ENCODE data around the gene GABBR1. TPM values are rescaled to one million over a fixed set of nuclear protein-coding genes. Genes with fewer than 3 reads are reported as not detected.

GABBR1 gene
- total and polyA plus RNA-seq, 4 donors = 1.1 to 4.7 (median 1.4) TPM

GRCh38 chr6:29626948-29627754 lies 5.8 kb downstream of the GABBR1 start:
- H3K4me1 ChIP-seq (ENCODE audit: control insufficient read depth in 4 of 4, insufficient read depth in 4 of 4, low read length in 3 of 4) = peaks cover 3 to 14% (median 9%) of the 10 kb centered on the region in 4 donors
- H3K27me3 ChIP-seq (ENCODE audit: control insufficient read depth in 4 of 4, insufficient read depth in 4 of 4, low read length in 3 of 4) = peaks cover 0 to 22% (median 0%) of the 10 kb centered on the region in 4 donors
- 15% methylated on average over 31 of the region's 31 CpGs for WGBS
- TF ChIP-seq NR2F2 (IDR thresholded peaks at IDR 0.05) = no peak
- no peak for TF ChIP-seq RAD21 (IDR thresholded peaks at IDR 0.05)
- no peak for DNase-seq (ENCODE audit: low spot score)
- no peaks in the 10 kb centered on the region for H3K36me3 ChIP-seq (ENCODE audit: control insufficient read depth in 4 of 4, insufficient read depth in 3 of 4, low read depth in 1 of 4, low read length in 3 of 4)
- H3K9ac ChIP-seq (ENCODE audit: low read depth in 1 of 2, low read length in 2 of 2) = no peak overlapping the region
- H3K9me3 ChIP-seq (ENCODE audit: control insufficient read depth in 4 of 4, low read length in 3 of 4) = no peaks in the 10 kb centered on the region
- peak overlapping the region in 2 of 3 donors; percentile 33 to 43 for H3K4me3 ChIP-seq (ENCODE audit: low read depth in 1 of 3, low read length in 3 of 3)
- H3K27ac ChIP-seq (ENCODE audit: low read depth in 1 of 2, low read length in 2 of 2) = peak overlapping the region; percentile 12 to 25

- peaks cover 2 to 10% (median 7%) of the 10 kb centered on the region in 4 donors for H3K4me1 ChIP-seq (ENCODE audit: control insufficient read depth in 4 of 4, insufficient read depth in 4 of 4, low read length in 3 of 4)
- WGBS = 41% methylated on average over 7 of the region's 7 CpGs
- no peak overlapping the region for H3K9ac ChIP-seq (ENCODE audit: low read depth in 1 of 2, low read length in 2 of 2)
Measured at GRCh38 chr6:29625337-29625930, 7.5 kb downstream of the GABBR1 start.

GRCh38 chr6:29624520-29624961 lies 8.4 kb downstream of the GABBR1 start:
- H3K9ac ChIP-seq (ENCODE audit: low read depth in 1 of 2, low read length in 2 of 2) = no peak overlapping the region
- H3K4me3 ChIP-seq (ENCODE audit: low read depth in 1 of 3, low read length in 3 of 3) = no peak overlapping the region
- H3K27ac ChIP-seq (ENCODE audit: low read depth in 1 of 2, low read length in 2 of 2) = no peak overlapping the region
- H3K27me3 ChIP-seq (ENCODE audit: control insufficient read depth in 4 of 4, insufficient read depth in 4 of 4, low read length in 3 of 4) = peaks cover 0 to 9% (median 0%) of the 10 kb centered on the region in 4 donors
- no peaks in the 10 kb centered on the region for H3K36me3 ChIP-seq (ENCODE audit: control insufficient read depth in 4 of 4, insufficient read depth in 3 of 4, low read depth in 1 of 4, low read length in 3 of 4)
- peaks cover 2 to 10% (median 7%) of the 10 kb centered on the region in 4 donors for H3K4me1 ChIP-seq (ENCODE audit: control insufficient read depth in 4 of 4, insufficient read depth in 4 of 4, low read length in 3 of 4)
- H3K9me3 ChIP-seq (ENCODE audit: control insufficient read depth in 4 of 4, low read length in 3 of 4) = no peaks in the 10 kb centered on the region
- WGBS = 44% methylated on average over 3 of the region's 3 CpGs
- no peak for DNase-seq (ENCODE audit: low spot score)
- TF ChIP-seq REST (IDR thresholded peaks at IDR 0.05) = no peak
- TF ChIP-seq GABPA (IDR thresholded peaks at IDR 0.05 in 1 of 2, conservative IDR thresholded peaks at IDR 0.05 in 1 of 2) = no peak
- TF ChIP-seq NR2F2 (IDR thresholded peaks at IDR 0.05) = no peak
- no peak for TF ChIP-seq RAD21 (IDR thresholded peaks at IDR 0.05)
- no peak for TF ChIP-seq FOXA2 (IDR thresholded peaks at IDR 0.05)
- no peak for TF ChIP-seq ATF3 (IDR thresholded peaks at IDR 0.05)

More at GRCh38 chr6:29625337-29625930, 7.5 kb downstream of the GABBR1 start:
- Histone ChIP-seq H3K27me3 (ENCODE audit: control insufficient read depth in 4 of 4, insufficient read depth in 4 of 4, low read length in 3 of 4) (peaks cover 0 to 11% (median 0%) of the 10 kb centered on the region in 4 donors), H3K36me3 (ENCODE audit: control insufficient read depth in 4 of 4, insufficient read depth in 3 of 4, low read depth in 1 of 4, low read length in 3 of 4) (no peaks in the 10 kb centered on the region), H3K4me3 (ENCODE audit: low read depth in 1 of 3, low read length in 3 of 3) (no peak overlapping the region), H3K9me3 (ENCODE audit: control insufficient read depth in 4 of 4, low read length in 3 of 4) (no peaks in the 10 kb centered on the region), H3K27ac (ENCODE audit: low read depth in 1 of 2, low read length in 2 of 2) (no peak overlapping the region)
- TF ChIP-seq RAD21 (IDR thresholded peaks at IDR 0.05) = no peak
- TF ChIP-seq FOXA2 (IDR thresholded peaks at IDR 0.05) = no peak
- TF ChIP-seq FOXA1 (IDR thresholded peaks at IDR 0.05) = no peak
- no peak for TF ChIP-seq ATF3 (IDR thresholded peaks at IDR 0.05)
- no peak for TF ChIP-seq TAF1 (conservative IDR thresholded peaks at IDR 0.05)
- TF ChIP-seq REST (IDR thresholded peaks at IDR 0.05) = no peak
- no peak for TF ChIP-seq HNF4G (IDR thresholded peaks at IDR 0.05)
- DNase-seq (ENCODE audit: low spot score) = no peak
